HepG2 (cell line): ENCODE data around the gene FNBP1L. TPM values are rescaled to one million over a fixed set of nuclear protein-coding genes. Genes with fewer than 3 reads are reported as not detected.

Experiments
- CHD2 ChIP-seq: IDR thresholded peaks from 2 replicates; pipeline ENCODE4 v1.6.1; 2011; ENCODE audit warnings: low read depth, low read length, improper control_type of control experiment
- HNF4A ChIP-seq: sonication (generic); formaldehyde crosslinking; IDR thresholded peaks from 2 replicates; pipeline ENCODE4 v1.4.0; 2020; ENCODE audit warnings: missing genetic modification reagents
- NCOA2 ChIP-seq: sonication (generic); formaldehyde crosslinking; IDR thresholded peaks from 2 replicates; pipeline ENCODE4 v1.8.0; 2022; ENCODE audit warnings: inconsistent platforms
- NFE2L1 ChIP-seq: sonication (generic); formaldehyde crosslinking; IDR thresholded peaks from 2 replicates; pipeline ENCODE4 v1.4.0; 2020; ENCODE audit warnings: missing genetic modification reagents, mild to moderate bottlenecking, borderline replicate concordance
- NFIC ChIP-seq: IDR thresholded peaks from 2 replicates; pipeline ENCODE4 v1.6.1; 2012; ENCODE audit warnings: mild to moderate bottlenecking, low read length, inconsistent platforms
- NFKBIZ ChIP-seq: IDR thresholded peaks from 2 replicates; pipeline ENCODE4 v1.6.1; 2018; ENCODE audit warnings: missing genetic modification reagents, missing compliant biosample characterization
- NR2F6 ChIP-seq, 2 experiments: IDR thresholded peaks; 2 replicates each; pipeline ENCODE4 v1.6.1; 2016; ENCODE audit warnings: antibody characterized with exemption in 1 of 2, mild to moderate bottlenecking in 1 of 2
- POLR2AphosphoS2 ChIP-seq: IDR thresholded peaks from 2 replicates; pipeline ENCODE4 v1.6.1; 2011; ENCODE audit warnings: low read depth, low read length, improper control_type of control experiment
- RFXAP ChIP-seq: sonication (generic); formaldehyde crosslinking; IDR thresholded peaks from 2 replicates; pipeline ENCODE4 v1.4.0; 2020; ENCODE audit warnings: missing genetic modification reagents, borderline replicate concordance
- SALL2 ChIP-seq: sonication (generic); formaldehyde crosslinking; IDR thresholded peaks from 2 replicates; pipeline ENCODE4 v1.8.1; 2023; ENCODE audit warnings: mild to moderate bottlenecking, missing genetic modification reagents, inconsistent platforms
- SMAD3 ChIP-seq: sonication (generic); formaldehyde crosslinking; IDR thresholded peaks from 2 replicates; pipeline ENCODE4 v1.4.0; 2020; ENCODE audit warnings: missing genetic modification reagents
- SSRP1 ChIP-seq: IDR thresholded peaks from 2 replicates; pipeline ENCODE4 v1.6.1; 2016; ENCODE audit warnings: control low read depth
- U2AF1 ChIP-seq: fragments of 200-400 bp; formaldehyde crosslinking; optimal IDR thresholded peaks from 2 replicates; pipeline ENCODE3; 2017; ENCODE audit warnings: mild to moderate bottlenecking, low read depth, low read length
- U2AF2 ChIP-seq: fragments of 200-400 bp; formaldehyde crosslinking; IDR thresholded peaks from 2 replicates; pipeline ENCODE4 v1.6.1; 2017; ENCODE audit warnings: low read depth, mild to moderate bottlenecking, low read length
- ZBTB38 ChIP-seq: sonication (generic); formaldehyde crosslinking; IDR thresholded peaks from 2 replicates; pipeline ENCODE4 v1.5.1; 2020; ENCODE audit warnings: mild to moderate bottlenecking, missing genetic modification reagents
- ZFYVE20 ChIP-seq: sonication (generic); formaldehyde crosslinking; IDR thresholded peaks from 2 replicates; pipeline ENCODE4 v1.8.0; 2023; ENCODE audit warnings: low read depth, mild to moderate bottlenecking, moderate library complexity, missing genetic modification reagents, borderline replicate concordance
- ZNF230 ChIP-seq: sonication (generic); formaldehyde crosslinking; IDR thresholded peaks from 2 replicates; pipeline ENCODE4 v1.4.0; 2020; ENCODE audit warnings: mild to moderate bottlenecking, missing genetic modification reagents
- ZNF317 ChIP-seq: sonication (generic); formaldehyde crosslinking; IDR thresholded peaks from 2 replicates; pipeline ENCODE4 v1.5.0; 2020; ENCODE audit warnings: mild to moderate bottlenecking, missing genetic modification reagents
- ZNF354B ChIP-seq: sonication (generic); formaldehyde crosslinking; IDR thresholded peaks from 2 replicates; pipeline ENCODE4 v1.8.0; 2022; ENCODE audit warnings: mild to moderate bottlenecking, missing genetic modification reagents
- ZNF432 ChIP-seq: sonication (generic); formaldehyde crosslinking; IDR thresholded peaks from 2 replicates; pipeline ENCODE4 v1.5.0; 2020; ENCODE audit warnings: missing genetic modification reagents, mild to moderate bottlenecking, borderline replicate concordance
- ZNF724P ChIP-seq: sonication (generic); formaldehyde crosslinking; IDR thresholded peaks from 2 replicates; pipeline ENCODE4 v1.8.0; 2022; ENCODE audit warnings: missing genetic modification reagents, borderline replicate concordance
- ZNF777 ChIP-seq: sonication (generic); formaldehyde crosslinking; IDR thresholded peaks from 2 replicates; pipeline ENCODE4 v1.4.0; 2020; ENCODE audit warnings: missing genetic modification reagents
- polyA plus RNA-seq, 8 experiments: library from polyadenylated mRNA; depleted of rRNA in 3 of 8; stranded (reverse) in 7 of 8; unstranded in 1 of 8; fragments of >200 nt; fragmentation: Illumina TruSeq in 4 of 8; extraction: Trizol in 4 of 8; gene quantifications; 2 replicates each; pipeline versions ENCODE4 v1.2.1 to v1.2.3, GENCODE V29; 2011 to 2016; ENCODE audit warnings: low read depth in 4 of 8, missing spikeins in 1 of 8, mixed read lengths in 1 of 8; ENCODE audit not compliant: insufficient read depth in 1 of 8
- total RNA-seq, 5 experiments: library from RNA; depleted of rRNA; stranded (reverse); fragments of >200 nt; fragmentation: Illumina TruSeq; extraction: Trizol; gene quantifications; 2 replicates each; pipeline ENCODE4 v1.2.3, GENCODE V29; 2016; ENCODE audit warnings: low read depth in 1 of 5
- TF ChIP-seq, protein P1 (sequence below): sonication (generic); formaldehyde crosslinking; IDR thresholded peaks from 2 replicates; pipeline ENCODE4 v1.8.0; 2022; ENCODE audit warnings: missing genetic modification reagents, mild to moderate bottlenecking, moderate library complexity, borderline replicate concordance
- TF ChIP-seq, protein P2 (sequence below): sonication (generic); formaldehyde crosslinking; IDR thresholded peaks from 2 replicates; pipeline ENCODE4 v1.8.1; 2022; ENCODE audit warnings: mild to moderate bottlenecking, missing genetic modification reagents
- TF ChIP-seq, protein P3 (sequence below): IDR thresholded peaks from 2 replicates; pipeline ENCODE4 v1.6.1; 2016; ENCODE audit warnings: low read depth, control low read depth
- TF ChIP-seq, protein P4 (sequence below): fragments of 450-650 bp; IDR thresholded peaks from 2 replicates; pipeline ENCODE4 v1.6.1; 2017

Gene FNBP1L
- total and polyA plus RNA-seq, 2 of the 13 experiments (the other 11 are each of a cell fraction or from before 2014, with no cell fraction given): 24.1 to 27.1 TPM

DNA sequence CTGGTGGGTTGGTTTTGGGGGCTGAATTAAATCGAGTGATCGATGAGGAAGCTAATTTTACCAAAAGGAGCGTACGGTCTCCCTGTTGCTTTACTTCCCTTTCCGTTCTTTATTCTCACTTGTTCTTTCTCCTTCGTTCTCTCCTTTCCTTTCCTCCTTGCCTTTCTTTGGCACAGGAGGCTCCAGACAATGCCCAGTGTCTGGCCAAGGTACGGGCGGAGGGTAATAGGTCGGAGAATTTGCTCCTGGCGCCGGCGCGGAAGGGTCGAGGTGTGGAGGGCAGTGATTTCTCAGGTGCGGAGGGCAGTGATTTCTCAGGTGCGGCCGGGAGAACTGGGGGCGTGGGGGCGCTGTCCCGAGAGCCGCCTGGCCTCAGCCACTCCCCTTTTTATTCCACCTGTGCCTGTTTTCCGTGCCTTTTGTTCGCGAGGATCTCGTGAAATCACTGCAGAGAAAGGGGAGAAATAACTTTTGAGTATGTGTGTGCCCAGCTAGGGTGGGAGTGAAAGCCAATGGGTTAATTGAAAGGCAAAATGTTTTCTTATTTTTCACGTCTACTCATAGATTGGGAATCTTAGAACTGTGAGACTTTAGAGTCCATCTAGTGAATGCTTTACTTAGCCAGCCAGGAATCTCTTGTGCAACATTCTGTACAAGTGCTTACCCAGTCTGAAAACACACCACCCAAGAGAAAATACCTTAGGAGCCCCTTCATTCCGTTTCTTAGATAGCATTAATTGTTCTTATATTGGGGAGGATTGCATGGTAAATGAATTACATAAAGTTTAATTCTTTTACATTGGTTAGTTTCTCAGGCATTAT lies 1.3 kb downstream of the FNBP1L start (continued):
- TF ChIP-seq SALL2 (CRISPR knock-in tag): no peak
- no peak for TF ChIP-seq ZFYVE20 (CRISPR knock-in tag)
- no peak for TF ChIP-seq ZNF354B (CRISPR knock-in tag)
- no peak for TF ChIP-seq RFXAP (CRISPR knock-in tag)
- no peak for TF ChIP-seq NFE2L1 (CRISPR knock-in tag)
- no peak for TF ChIP-seq SMAD3 (CRISPR knock-in tag)
- TF ChIP-seq ZNF724P: no peak
- TF ChIP-seq SSRP1: no peak
- TF ChIP-seq, protein P1, sequence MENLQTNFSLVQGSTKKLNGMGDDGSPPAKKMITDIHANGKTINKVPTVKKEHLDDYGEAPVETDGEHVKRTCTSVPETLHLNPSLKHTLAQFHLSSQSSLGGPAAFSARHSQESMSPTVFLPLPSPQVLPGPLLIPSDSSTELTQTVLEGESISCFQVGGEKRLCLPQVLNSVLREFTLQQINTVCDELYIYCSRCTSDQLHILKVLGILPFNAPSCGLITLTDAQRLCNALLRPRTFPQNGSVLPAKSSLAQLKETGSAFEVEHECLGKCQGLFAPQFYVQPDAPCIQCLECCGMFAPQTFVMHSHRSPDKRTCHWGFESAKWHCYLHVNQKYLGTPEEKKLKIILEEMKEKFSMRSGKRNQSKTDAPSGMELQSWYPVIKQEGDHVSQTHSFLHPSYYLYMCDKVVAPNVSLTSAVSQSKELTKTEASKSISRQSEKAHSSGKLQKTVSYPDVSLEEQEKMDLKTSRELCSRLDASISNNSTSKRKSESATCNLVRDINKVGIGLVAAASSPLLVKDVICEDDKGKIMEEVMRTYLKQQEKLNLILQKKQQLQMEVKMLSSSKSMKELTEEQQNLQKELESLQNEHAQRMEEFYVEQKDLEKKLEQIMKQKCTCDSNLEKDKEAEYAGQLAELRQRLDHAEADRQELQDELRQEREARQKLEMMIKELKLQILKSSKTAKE (CRISPR knock-in tag): no peak
- TF ChIP-seq ZNF432 (CRISPR knock-in tag): no peak
- TF ChIP-seq NFIC: no peak
- TF ChIP-seq ZNF230 (CRISPR knock-in tag): peak; percentile 84; the same call in 1 of the 2 replicates
- TF ChIP-seq, protein P2, sequence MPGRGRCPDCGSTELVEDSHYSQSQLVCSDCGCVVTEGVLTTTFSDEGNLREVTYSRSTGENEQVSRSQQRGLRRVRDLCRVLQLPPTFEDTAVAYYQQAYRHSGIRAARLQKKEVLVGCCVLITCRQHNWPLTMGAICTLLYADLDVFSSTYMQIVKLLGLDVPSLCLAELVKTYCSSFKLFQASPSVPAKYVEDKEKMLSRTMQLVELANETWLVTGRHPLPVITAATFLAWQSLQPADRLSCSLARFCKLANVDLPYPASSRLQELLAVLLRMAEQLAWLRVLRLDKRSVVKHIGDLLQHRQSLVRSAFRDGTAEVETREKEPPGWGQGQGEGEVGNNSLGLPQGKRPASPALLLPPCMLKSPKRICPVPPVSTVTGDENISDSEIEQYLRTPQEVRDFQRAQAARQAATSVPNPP (CRISPR knock-in tag): no peak
- TF ChIP-seq ZBTB38 (CRISPR knock-in tag): no peak
- TF ChIP-seq, protein P3, sequence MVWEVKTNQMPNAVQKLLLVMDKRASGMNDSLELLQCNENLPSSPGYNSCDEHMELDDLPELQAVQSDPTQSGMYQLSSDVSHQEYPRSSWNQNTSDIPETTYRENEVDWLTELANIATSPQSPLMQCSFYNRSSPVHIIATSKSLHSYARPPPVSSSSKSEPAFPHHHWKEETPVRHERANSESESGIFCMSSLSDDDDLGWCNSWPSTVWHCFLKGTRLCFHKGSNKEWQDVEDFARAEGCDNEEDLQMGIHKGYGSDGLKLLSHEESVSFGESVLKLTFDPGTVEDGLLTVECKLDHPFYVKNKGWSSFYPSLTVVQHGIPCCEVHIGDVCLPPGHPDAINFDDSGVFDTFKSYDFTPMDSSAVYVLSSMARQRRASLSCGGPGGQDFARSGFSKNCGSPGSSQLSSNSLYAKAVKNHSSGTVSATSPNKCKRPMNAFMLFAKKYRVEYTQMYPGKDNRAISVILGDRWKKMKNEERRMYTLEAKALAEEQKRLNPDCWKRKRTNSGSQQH: no peak
- no peak for TF ChIP-seq U2AF2
- no peak for TF ChIP-seq ZNF317 (CRISPR knock-in tag)
- no peak for TF ChIP-seq POLR2AphosphoS2
- TF ChIP-seq NFKBIZ: no peak
- no peak for TF ChIP-seq HNF4A
- no peak for TF ChIP-seq NR2F6 (IDR thresholded peaks at IDR 0.05)
- no peak for TF ChIP-seq NR2F6 (CRISPR knock-in tag; IDR thresholded peaks at IDR 0.05)
- TF ChIP-seq CHD2: no peak
- no peak for TF ChIP-seq ZNF777 (CRISPR knock-in tag)
- TF ChIP-seq, protein P4, sequence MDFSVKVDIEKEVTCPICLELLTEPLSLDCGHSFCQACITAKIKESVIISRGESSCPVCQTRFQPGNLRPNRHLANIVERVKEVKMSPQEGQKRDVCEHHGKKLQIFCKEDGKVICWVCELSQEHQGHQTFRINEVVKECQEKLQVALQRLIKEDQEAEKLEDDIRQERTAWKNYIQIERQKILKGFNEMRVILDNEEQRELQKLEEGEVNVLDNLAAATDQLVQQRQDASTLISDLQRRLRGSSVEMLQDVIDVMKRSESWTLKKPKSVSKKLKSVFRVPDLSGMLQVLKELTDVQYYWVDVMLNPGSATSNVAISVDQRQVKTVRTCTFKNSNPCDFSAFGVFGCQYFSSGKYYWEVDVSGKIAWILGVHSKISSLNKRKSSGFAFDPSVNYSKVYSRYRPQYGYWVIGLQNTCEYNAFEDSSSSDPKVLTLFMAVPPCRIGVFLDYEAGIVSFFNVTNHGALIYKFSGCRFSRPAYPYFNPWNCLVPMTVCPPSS: no peak
- peak; percentile 43 for TF ChIP-seq U2AF1
- no peak for TF ChIP-seq NCOA2 (CRISPR knock-in tag)
